ENCODE measurements around the gene FBRSL1.

GRCh38 chr12:132518354-132518992 lies 28.5 kb downstream of the FBRSL1 start:
- TF ChIP-seq POLR2AphosphoS5 (IDR thresholded peaks at IDR 0.05; ENCODE audit: low read depth, low read length) (no peak), SIN3A (IDR thresholded peaks at IDR 0.05; ENCODE audit: borderline replicate concordance, insufficient read depth, low read length) (no peak), TAF1 (IDR thresholded peaks at IDR 0.05; ENCODE audit: borderline replicate concordance, insufficient read depth, low read length) (no peak)

All from PFSK-1 (cell line).